Neural progenitor cell (in vitro differentiated cells): ENCODE results near the gene INSYN1. TPM values are rescaled to one million over a fixed set of nuclear protein-coding genes. Genes with fewer than 3 reads are reported as not detected.

Source experiments
- DNase-seq: peaks from one replicate; pipeline ENCODE4 v3.0.0-alpha.2; 2016; ENCODE audit warnings: low spot score
- H2AFZ ChIP-seq: fragments of 200-600 bp; sonication (generic); replicated peaks from 2 replicates; pipeline ENCODE4 v1.6.1; 2016; ENCODE audit warnings: antibody characterized with exemption
- H3F3A ChIP-seq: fragments of 200-600 bp; sonication (generic); 2 replicates; pipeline ENCODE4 v1.6.1; 2016; ENCODE audit warnings: antibody characterized with exemption, low read depth
- H3K27ac ChIP-seq: fragments of 200-600 bp; sonication (generic); 2 replicates; pipeline ENCODE4 v1.5.1; 2016; ENCODE audit warnings: mild to moderate bottlenecking
- H3K27me3 ChIP-seq: fragments of 200-600 bp; sonication (generic); 2 replicates; pipeline ENCODE4 v1.6.1; 2016; ENCODE audit warnings: mild to moderate bottlenecking, moderate library complexity
- H3K36me3 ChIP-seq: fragments of 200-600 bp; sonication (generic); 2 replicates; pipeline ENCODE4 v1.5.1; 2016
- H3K4me1 ChIP-seq: fragments of 200-600 bp; sonication (generic); 2 replicates; pipeline ENCODE4 v1.6.1; 2016; ENCODE audit warnings: mixed run types
- H3K4me2 ChIP-seq: fragments of 200-600 bp; sonication (generic); 2 replicates; pipeline ENCODE4 v1.6.1; 2016
- H3K4me3 ChIP-seq: fragments of 200-600 bp; sonication (generic); 2 replicates; pipeline ENCODE4 v1.5.1; 2016
- H3K79me2 ChIP-seq: fragments of 200-600 bp; sonication (generic); 2 replicates; pipeline ENCODE4 v1.6.1; 2016; ENCODE audit warnings: low read depth
- H3K9ac ChIP-seq: fragments of 200-600 bp; sonication (generic); 2 replicates; pipeline ENCODE4 v1.6.1; 2016
- H3K9me3 ChIP-seq: fragments of 200-600 bp; sonication (generic); 2 replicates; pipeline ENCODE4 v1.5.1; 2016; ENCODE audit warnings: low read depth
- H4K20me1 ChIP-seq: fragments of 200-600 bp; sonication (generic); 2 replicates; pipeline ENCODE4 v1.6.1; 2016; ENCODE audit warnings: low read depth
- H3K27ac Mint-ChIP-seq: 3 replicates; pipeline ENCODE4 v1.8.0; 2021; ENCODE audit warnings: mixed read lengths
- H3K27me3 Mint-ChIP-seq: 2 replicates; pipeline ENCODE4 v1.8.0; 2022; ENCODE audit warnings: low read depth, mild to moderate bottlenecking, inconsistent platforms, moderate library complexity, mixed read lengths; ENCODE audit not compliant: insufficient read depth
- H3K36me3 Mint-ChIP-seq: 3 replicates; pipeline ENCODE4 v1.8.0; 2021; ENCODE audit warnings: mixed read lengths
- H3K4me1 Mint-ChIP-seq: 3 replicates; pipeline ENCODE4 v1.8.0; 2021; ENCODE audit warnings: mixed read lengths
- H3K4me3 Mint-ChIP-seq: 3 replicates; pipeline ENCODE4 v1.8.0; 2021; ENCODE audit warnings: mild to moderate bottlenecking, moderate library complexity, mixed read lengths
- H3K9me3 Mint-ChIP-seq: 3 replicates; pipeline ENCODE4 v1.8.0; 2020; ENCODE audit warnings: mixed read lengths
- EZH2 ChIP-seq: fragments of 200-600 bp; sonication (generic); IDR thresholded peaks from 2 replicates; pipeline ENCODE4 v1.6.1; 2017; ENCODE audit warnings: antibody characterized with exemption, mild to moderate bottlenecking, moderate library complexity
- EZH2phosphoT487 ChIP-seq: fragments of 200-600 bp; sonication (generic); IDR thresholded peaks from 2 replicates; pipeline ENCODE4 v1.6.1; 2017; ENCODE audit warnings: antibody characterized with exemption
- total RNA-seq: library from RNA; depleted of rRNA; stranded (reverse); fragments of >200 nt; gene quantifications from 2 replicates; pipeline ENCODE4 v1.2.3, GENCODE V29; 2015; ENCODE audit warnings: low replicate concordance
- TF ChIP-seq, protein P1 (sequence below): fragments of 200-600 bp; sonication (generic); IDR thresholded peaks from 2 replicates; pipeline ENCODE4 v1.5.1; 2017; ENCODE audit warnings: antibody characterized with exemption, mild to moderate bottlenecking

INSYN1 gene
- total RNA-seq, 1 donor from 2014 or later = 0.17 TPM

DNA sequence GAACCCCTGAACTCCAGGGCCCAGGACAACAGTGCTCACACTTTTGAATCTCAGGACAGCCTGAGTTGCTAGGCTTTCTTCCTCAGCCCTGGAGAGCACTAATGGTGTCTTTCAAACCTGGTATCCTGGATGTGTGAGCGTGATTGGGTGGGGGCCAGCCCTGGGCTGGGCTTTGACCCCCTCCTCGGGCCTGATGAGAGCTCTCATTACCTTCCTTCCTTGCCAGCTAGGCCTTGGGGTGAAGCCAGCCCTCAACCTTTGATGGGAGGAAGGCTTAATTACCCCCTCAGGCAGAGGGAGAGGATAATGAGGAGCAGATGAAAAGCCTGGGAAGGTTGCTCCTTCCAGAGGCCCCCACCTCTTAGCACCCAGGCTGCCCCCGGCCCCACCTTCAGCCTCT lies 31.1 kb upstream of the INSYN1 start:
- no peak overlapping the region for H3K4me3 Mint-ChIP-seq
- no peak overlapping the region for H3K27ac Mint-ChIP-seq
- Histone ChIP-seq H3K4me3 (no peak overlapping the region), H3K9ac (no peak overlapping the region), H4K20me1 (no peaks in the 10 kb centered on the region), H3K27ac (no peak overlapping the region), H3K4me2 (no peak overlapping the region), H3F3A (no peaks in the 10 kb centered on the region), H2AFZ (no peak overlapping the region), H3K36me3 (no peaks in the 10 kb centered on the region), H3K4me1 (peaks cover 33% of the 10 kb centered on the region), H3K27me3 (no peaks in the 10 kb centered on the region), H3K9me3 (no peaks in the 10 kb centered on the region), H3K79me2 (no peaks in the 10 kb centered on the region)
- H3K4me1 Mint-ChIP-seq = peaks cover 30% of the 10 kb centered on the region
- H3K36me3 Mint-ChIP-seq = no peaks in the 10 kb centered on the region
- no peak for DNase-seq
- H3K27me3 Mint-ChIP-seq = peaks cover 11% of the 10 kb centered on the region
- TF ChIP-seq EZH2phosphoT487 = no peak
- no peak for TF ChIP-seq EZH2
- TF ChIP-seq, protein P1, sequence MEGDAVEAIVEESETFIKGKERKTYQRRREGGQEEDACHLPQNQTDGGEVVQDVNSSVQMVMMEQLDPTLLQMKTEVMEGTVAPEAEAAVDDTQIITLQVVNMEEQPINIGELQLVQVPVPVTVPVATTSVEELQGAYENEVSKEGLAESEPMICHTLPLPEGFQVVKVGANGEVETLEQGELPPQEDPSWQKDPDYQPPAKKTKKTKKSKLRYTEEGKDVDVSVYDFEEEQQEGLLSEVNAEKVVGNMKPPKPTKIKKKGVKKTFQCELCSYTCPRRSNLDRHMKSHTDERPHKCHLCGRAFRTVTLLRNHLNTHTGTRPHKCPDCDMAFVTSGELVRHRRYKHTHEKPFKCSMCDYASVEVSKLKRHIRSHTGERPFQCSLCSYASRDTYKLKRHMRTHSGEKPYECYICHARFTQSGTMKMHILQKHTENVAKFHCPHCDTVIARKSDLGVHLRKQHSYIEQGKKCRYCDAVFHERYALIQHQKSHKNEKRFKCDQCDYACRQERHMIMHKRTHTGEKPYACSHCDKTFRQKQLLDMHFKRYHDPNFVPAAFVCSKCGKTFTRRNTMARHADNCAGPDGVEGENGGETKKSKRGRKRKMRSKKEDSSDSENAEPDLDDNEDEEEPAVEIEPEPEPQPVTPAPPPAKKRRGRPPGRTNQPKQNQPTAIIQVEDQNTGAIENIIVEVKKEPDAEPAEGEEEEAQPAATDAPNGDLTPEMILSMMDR = no peak
- H3K9me3 Mint-ChIP-seq = no peaks in the 10 kb centered on the region

DNA sequence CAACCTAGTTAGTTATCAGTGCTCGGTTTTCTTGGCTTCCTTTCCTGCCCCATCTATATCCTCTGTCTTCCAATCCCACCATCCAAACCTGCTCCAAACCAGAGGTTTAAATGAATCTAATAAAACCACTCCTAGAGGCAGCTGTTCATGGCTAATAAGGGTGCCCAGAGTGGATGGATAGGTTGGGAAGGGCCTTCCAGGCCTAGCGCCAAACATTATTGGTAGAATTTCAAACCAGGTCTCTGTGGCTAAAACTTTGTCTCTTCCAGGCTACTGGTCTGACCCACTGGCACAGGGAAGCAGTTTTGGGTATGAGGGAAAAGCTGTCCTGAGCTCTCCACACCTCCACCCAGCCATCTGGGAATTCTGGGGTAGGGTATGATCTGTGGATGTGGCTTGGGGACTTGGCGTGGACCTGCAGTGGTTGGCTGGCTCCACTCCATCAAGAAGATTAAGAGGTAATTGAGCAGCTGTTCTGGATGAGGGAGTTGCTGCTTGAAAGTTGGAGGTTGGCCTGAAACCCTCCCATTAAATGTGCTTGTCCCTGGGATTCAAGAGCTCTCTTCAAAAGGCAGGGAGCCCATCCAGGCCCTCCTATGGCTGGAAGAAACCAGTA lies 29.3 kb upstream of the INSYN1 start:
- Mint-ChIP-seq H3K27me3 (peaks cover 5% of the 10 kb centered on the region), H3K27ac (no peak overlapping the region), H3K4me3 (no peak overlapping the region), H3K36me3 (no peaks in the 10 kb centered on the region), H3K9me3 (no peaks in the 10 kb centered on the region), H3K4me1 (peaks cover 28% of the 10 kb centered on the region)
- no peak overlapping the region for H3K9ac ChIP-seq
- no peaks in the 10 kb centered on the region for H3F3A ChIP-seq
- H3K27ac ChIP-seq = no peak overlapping the region
- H2AFZ ChIP-seq = no peak overlapping the region
- H3K79me2 ChIP-seq = no peaks in the 10 kb centered on the region
- no peaks in the 10 kb centered on the region for H3K27me3 ChIP-seq
- H4K20me1 ChIP-seq = no peaks in the 10 kb centered on the region
- no peak for DNase-seq
- TF ChIP-seq EZH2phosphoT487 (no peak), EZH2 (no peak)
- TF ChIP-seq, protein P1 = no peak
- H3K4me1 ChIP-seq = peaks cover 32% of the 10 kb centered on the region
- no peak overlapping the region for H3K4me2 ChIP-seq
- H3K36me3 ChIP-seq = no peaks in the 10 kb centered on the region
- no peak overlapping the region for H3K4me3 ChIP-seq
- no peaks in the 10 kb centered on the region for H3K9me3 ChIP-seq

DNA sequence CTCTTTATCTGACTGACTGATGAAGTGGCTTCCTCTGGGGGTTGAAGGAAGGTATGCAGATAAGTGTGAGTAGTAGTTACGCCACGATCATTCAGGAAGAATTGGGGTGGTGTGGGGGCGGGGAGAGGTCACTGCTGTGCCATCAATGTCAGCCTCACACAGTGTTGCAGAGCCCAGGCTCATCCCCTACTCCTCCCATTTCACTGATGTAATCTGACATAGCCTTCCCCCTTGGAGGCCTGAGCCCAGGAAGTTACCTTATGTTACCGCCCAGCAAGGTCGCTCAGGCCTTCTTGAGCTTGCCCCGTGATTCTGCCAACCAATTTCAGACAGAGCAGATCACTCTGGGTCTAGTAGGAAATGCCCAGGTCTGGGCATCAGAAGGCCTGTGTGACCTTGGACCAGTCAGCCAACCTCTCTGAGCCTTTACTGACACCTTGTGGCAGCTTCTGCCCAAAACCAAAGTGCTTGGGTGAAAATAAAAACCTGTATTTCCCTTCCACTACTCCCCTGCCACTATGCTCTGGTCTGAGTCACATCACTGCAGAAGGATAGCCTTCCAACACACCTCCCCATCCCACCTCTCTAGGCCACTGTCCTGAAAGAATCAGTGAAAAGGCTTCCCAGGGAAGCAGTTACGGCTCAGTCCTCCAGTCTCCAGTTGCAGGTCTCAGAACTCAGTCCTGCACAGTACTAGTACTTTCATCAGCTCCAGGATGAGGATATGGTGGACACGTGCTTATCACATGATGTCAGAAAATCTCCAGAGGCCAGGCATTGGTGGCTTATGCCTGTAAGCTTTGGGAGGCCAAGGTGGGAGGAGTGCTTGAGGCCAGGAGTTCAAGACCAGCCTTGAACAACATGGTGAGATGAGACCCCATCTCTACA lies 28.1 kb upstream of the INSYN1 start:
- Mint-ChIP-seq H3K36me3 (no peaks in the 10 kb centered on the region), H3K27me3 (peaks cover 5% of the 10 kb centered on the region), H3K4me3 (no peak overlapping the region), H3K9me3 (no peaks in the 10 kb centered on the region), H3K27ac (no peak overlapping the region), H3K4me1 (peaks cover 21% of the 10 kb centered on the region)
- Histone ChIP-seq H4K20me1 (no peaks in the 10 kb centered on the region), H3K4me1 (peaks cover 20% of the 10 kb centered on the region), H3K36me3 (no peaks in the 10 kb centered on the region), H3K4me2 (no peak overlapping the region), H3K27ac (no peak overlapping the region), H3K9ac (no peak overlapping the region), H3K4me3 (no peak overlapping the region), H3F3A (no peaks in the 10 kb centered on the region), H2AFZ (no peak overlapping the region), H3K9me3 (no peaks in the 10 kb centered on the region), H3K79me2 (no peaks in the 10 kb centered on the region), H3K27me3 (no peaks in the 10 kb centered on the region)
- no peak for DNase-seq
- TF ChIP-seq, protein P1 = peak; percentile 40
- TF ChIP-seq EZH2 = no peak
